ENCODE results near the gene SLC9A7. TPM values are rescaled to one million over a fixed set of nuclear protein-coding genes. Genes with fewer than 3 reads are reported as not detected.

Gene SLC9A7
- total and polyA plus RNA-seq, 4 donors, result 2.3 to 13.2 (median 3.1) TPM

DNA sequence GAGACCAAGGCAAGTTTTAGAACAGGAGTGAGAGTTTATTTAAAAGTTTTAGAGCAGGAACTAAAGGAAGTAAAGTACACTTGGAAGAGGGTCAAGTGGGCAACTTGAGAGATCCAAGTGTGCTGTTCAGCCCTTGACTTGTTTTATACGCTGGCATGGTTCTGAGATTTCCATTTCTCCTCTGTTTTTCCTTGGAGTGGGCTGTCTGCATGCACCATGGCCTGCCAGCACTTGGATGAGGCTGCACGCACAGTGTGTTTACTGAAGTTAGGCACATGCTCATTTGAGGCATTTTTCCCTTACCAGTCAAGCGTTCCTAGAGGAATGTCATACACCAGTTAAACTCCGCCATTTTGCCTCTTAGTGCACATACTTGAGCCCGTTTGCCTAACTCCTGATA, 205.0 kb downstream of the SLC9A7 start:
- no peak for TF ChIP-seq RXRA (IDR thresholded peaks at IDR 0.05)
- no peak for TF ChIP-seq RAD21 (IDR thresholded peaks at IDR 0.05)
- no peak for TF ChIP-seq EGR1 (IDR thresholded peaks at IDR 0.05; ENCODE audit: low read depth in 2 of 2)
- no peak for TF ChIP-seq GABPA (IDR thresholded peaks at IDR 0.05 in 1 of 2, conservative IDR thresholded peaks at IDR 0.05 in 1 of 2)
- no peak for TF ChIP-seq TAF1 (conservative IDR thresholded peaks at IDR 0.05)
- TF ChIP-seq HNF4A (conservative IDR thresholded peaks at IDR 0.05), result no peak
- no peak for TF ChIP-seq NR2F2 (IDR thresholded peaks at IDR 0.05)
- TF ChIP-seq YY1 (IDR thresholded peaks at IDR 0.05), result no peak
- TF ChIP-seq FOXA2 (IDR thresholded peaks at IDR 0.05), result no peak
- TF ChIP-seq SP1 (IDR thresholded peaks at IDR 0.05), result no peak
- TF ChIP-seq, protein P1, sequence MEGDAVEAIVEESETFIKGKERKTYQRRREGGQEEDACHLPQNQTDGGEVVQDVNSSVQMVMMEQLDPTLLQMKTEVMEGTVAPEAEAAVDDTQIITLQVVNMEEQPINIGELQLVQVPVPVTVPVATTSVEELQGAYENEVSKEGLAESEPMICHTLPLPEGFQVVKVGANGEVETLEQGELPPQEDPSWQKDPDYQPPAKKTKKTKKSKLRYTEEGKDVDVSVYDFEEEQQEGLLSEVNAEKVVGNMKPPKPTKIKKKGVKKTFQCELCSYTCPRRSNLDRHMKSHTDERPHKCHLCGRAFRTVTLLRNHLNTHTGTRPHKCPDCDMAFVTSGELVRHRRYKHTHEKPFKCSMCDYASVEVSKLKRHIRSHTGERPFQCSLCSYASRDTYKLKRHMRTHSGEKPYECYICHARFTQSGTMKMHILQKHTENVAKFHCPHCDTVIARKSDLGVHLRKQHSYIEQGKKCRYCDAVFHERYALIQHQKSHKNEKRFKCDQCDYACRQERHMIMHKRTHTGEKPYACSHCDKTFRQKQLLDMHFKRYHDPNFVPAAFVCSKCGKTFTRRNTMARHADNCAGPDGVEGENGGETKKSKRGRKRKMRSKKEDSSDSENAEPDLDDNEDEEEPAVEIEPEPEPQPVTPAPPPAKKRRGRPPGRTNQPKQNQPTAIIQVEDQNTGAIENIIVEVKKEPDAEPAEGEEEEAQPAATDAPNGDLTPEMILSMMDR (IDR thresholded peaks at IDR 0.05; ENCODE audit: low read depth, low read length, missing input control), result no peak
- TF ChIP-seq FOXA1 (IDR thresholded peaks at IDR 0.05), result no peak
- TF ChIP-seq HNF4G (IDR thresholded peaks at IDR 0.05), result no peak
- TF ChIP-seq JUND (IDR thresholded peaks at IDR 0.05), result no peak
- TF ChIP-seq, protein P2, sequence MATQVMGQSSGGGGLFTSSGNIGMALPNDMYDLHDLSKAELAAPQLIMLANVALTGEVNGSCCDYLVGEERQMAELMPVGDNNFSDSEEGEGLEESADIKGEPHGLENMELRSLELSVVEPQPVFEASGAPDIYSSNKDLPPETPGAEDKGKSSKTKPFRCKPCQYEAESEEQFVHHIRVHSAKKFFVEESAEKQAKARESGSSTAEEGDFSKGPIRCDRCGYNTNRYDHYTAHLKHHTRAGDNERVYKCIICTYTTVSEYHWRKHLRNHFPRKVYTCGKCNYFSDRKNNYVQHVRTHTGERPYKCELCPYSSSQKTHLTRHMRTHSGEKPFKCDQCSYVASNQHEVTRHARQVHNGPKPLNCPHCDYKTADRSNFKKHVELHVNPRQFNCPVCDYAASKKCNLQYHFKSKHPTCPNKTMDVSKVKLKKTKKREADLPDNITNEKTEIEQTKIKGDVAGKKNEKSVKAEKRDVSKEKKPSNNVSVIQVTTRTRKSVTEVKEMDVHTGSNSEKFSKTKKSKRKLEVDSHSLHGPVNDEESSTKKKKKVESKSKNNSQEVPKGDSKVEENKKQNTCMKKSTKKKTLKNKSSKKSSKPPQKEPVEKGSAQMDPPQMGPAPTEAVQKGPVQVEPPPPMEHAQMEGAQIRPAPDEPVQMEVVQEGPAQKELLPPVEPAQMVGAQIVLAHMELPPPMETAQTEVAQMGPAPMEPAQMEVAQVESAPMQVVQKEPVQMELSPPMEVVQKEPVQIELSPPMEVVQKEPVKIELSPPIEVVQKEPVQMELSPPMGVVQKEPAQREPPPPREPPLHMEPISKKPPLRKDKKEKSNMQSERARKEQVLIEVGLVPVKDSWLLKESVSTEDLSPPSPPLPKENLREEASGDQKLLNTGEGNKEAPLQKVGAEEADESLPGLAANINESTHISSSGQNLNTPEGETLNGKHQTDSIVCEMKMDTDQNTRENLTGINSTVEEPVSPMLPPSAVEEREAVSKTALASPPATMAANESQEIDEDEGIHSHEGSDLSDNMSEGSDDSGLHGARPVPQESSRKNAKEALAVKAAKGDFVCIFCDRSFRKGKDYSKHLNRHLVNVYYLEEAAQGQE (IDR thresholded peaks at IDR 0.05), result no peak
- TF ChIP-seq, protein P3, sequence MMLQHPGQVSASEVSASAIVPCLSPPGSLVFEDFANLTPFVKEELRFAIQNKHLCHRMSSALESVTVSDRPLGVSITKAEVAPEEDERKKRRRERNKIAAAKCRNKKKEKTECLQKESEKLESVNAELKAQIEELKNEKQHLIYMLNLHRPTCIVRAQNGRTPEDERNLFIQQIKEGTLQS (IDR thresholded peaks at IDR 0.05), result no peak
- TF ChIP-seq, protein P4, sequence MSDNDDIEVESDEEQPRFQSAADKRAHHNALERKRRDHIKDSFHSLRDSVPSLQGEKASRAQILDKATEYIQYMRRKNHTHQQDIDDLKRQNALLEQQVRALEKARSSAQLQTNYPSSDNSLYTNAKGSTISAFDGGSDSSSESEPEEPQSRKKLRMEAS (IDR thresholded peaks at IDR 0.05), result no peak
- TF ChIP-seq, protein P5, sequence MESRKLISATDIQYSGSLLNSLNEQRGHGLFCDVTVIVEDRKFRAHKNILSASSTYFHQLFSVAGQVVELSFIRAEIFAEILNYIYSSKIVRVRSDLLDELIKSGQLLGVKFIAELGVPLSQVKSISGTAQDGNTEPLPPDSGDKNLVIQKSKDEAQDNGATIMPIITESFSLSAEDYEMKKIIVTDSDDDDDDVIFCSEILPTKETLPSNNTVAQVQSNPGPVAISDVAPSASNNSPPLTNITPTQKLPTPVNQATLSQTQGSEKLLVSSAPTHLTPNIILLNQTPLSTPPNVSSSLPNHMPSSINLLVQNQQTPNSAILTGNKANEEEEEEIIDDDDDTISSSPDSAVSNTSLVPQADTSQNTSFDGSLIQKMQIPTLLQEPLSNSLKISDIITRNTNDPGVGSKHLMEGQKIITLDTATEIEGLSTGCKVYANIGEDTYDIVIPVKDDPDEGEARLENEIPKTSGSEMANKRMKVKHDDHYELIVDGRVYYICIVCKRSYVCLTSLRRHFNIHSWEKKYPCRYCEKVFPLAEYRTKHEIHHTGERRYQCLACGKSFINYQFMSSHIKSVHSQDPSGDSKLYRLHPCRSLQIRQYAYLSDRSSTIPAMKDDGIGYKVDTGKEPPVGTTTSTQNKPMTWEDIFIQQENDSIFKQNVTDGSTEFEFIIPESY (IDR thresholded peaks at IDR 0.05), result no peak
- Histone ChIP-seq H3K9me3 (ENCODE audit: control insufficient read depth in 4 of 4, low read length in 3 of 4) (no peaks in the 10 kb centered on the region), H3K9ac (ENCODE audit: low read depth in 1 of 2, low read length in 2 of 2) (no peak overlapping the region), H3K27me3 (ENCODE audit: control insufficient read depth in 4 of 4, insufficient read depth in 4 of 4, low read length in 3 of 4) (no peaks in the 10 kb centered on the region), H3K27ac (ENCODE audit: low read depth in 1 of 2, low read length in 2 of 2) (no peak overlapping the region), H3K4me1 (ENCODE audit: control insufficient read depth in 4 of 4, insufficient read depth in 4 of 4, low read length in 3 of 4) (peaks cover 0 to 2% (median 0%) of the 10 kb centered on the region in 4 donors), H3K4me3 (ENCODE audit: low read depth in 1 of 3, low read length in 3 of 3) (no peak overlapping the region), H3K36me3 (ENCODE audit: control insufficient read depth in 4 of 4, insufficient read depth in 3 of 4, low read depth in 1 of 4, low read length in 3 of 4) (no peaks in the 10 kb centered on the region)
- no peak for DNase-seq (ENCODE audit: low spot score)
- WGBS, result 97% methylated on average over 5 of the region's 5 CpGs
